Mesothelial cell of epicardium (in vitro differentiated cells): ENCODE data around the gene CARMIL3. TPM values are rescaled to one million over a fixed set of nuclear protein-coding genes. Genes with fewer than 3 reads are reported as not detected.

ENCODE experiments used
- DNase-seq, 2 experiments: peaks; one replicate each; pipeline ENCODE4 v3.0.0; 2021; ENCODE audit warnings: low spot score in 2 of 2; ENCODE audit not compliant: unreplicated experiment in 2 of 2
- H3K27ac Mint-ChIP-seq: 2 replicates; pipeline ENCODE4 v1.8.0; 2021; ENCODE audit warnings: mixed read lengths
- H3K27me3 Mint-ChIP-seq: 2 replicates; pipeline ENCODE4 v1.8.0; 2021; ENCODE audit warnings: low read depth, mixed read lengths
- H3K36me3 Mint-ChIP-seq: 2 replicates; pipeline ENCODE4 v1.8.0; 2021; ENCODE audit warnings: mixed read lengths
- H3K4me1 Mint-ChIP-seq: 2 replicates; pipeline ENCODE4 v1.8.0; 2021; ENCODE audit warnings: mixed read lengths
- H3K4me3 Mint-ChIP-seq: 2 replicates; pipeline ENCODE4 v1.8.0; 2021; ENCODE audit warnings: mild to moderate bottlenecking, moderate library complexity, mixed read lengths
- H3K9me3 Mint-ChIP-seq: 2 replicates; pipeline ENCODE4 v1.8.0; 2021; ENCODE audit warnings: mixed read lengths
- total RNA-seq: library from RNA; stranded (reverse); gene quantifications from 3 replicates; pipeline ENCODE4 v1.2.1, GENCODE V29; 2021
- TF ChIP-seq, protein P1 (sequence below): fragments of 200-600 bp; sonication (generic); IDR thresholded peaks from one replicate; pipeline ENCODE4 v1.5.0; 2021; ENCODE audit warnings: antibody characterized with exemption; ENCODE audit not compliant: unreplicated experiment

Gene CARMIL3
- total RNA-seq, 1 donor from 2014 or later: 1.1 TPM

DNA sequence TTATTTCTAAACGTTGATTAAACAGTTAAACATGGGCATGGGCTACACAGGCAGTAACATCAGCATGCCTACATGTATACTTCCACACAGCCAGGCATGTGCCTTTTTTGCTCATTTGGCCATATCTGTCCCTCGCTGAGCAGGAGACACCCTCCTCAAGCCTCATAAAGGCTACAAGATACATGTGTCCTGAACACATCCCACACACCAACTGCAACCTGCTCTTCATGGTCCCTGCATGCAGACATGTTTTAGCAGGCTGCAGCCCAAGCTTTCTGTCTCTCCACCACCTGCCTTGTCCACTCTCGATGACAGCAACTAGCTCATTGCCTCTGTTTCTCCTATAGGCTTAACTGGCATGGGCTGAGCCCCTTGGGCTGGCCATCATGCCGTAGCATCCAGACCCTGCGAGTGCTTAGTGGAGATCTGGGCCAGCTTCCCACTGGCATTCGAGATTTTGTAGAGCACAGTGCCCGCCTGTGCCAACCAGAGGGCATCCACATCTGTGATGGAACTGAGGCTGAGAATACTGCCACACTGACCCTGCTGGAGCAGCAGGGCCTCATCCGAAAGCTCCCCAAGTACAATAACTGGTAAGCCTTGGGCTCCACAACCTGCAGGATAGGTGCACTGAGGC, 44.9 kb downstream of the CARMIL3 start:
- Mint-ChIP-seq H3K9me3 (no peaks in the 10 kb centered on the region), H3K4me1 (peaks cover 20% of the 10 kb centered on the region), H3K36me3 (no peaks in the 10 kb centered on the region), H3K27me3 (no peaks in the 10 kb centered on the region), H3K27ac (no peak overlapping the region), H3K4me3 (no peak overlapping the region)
- TF ChIP-seq, protein P1, sequence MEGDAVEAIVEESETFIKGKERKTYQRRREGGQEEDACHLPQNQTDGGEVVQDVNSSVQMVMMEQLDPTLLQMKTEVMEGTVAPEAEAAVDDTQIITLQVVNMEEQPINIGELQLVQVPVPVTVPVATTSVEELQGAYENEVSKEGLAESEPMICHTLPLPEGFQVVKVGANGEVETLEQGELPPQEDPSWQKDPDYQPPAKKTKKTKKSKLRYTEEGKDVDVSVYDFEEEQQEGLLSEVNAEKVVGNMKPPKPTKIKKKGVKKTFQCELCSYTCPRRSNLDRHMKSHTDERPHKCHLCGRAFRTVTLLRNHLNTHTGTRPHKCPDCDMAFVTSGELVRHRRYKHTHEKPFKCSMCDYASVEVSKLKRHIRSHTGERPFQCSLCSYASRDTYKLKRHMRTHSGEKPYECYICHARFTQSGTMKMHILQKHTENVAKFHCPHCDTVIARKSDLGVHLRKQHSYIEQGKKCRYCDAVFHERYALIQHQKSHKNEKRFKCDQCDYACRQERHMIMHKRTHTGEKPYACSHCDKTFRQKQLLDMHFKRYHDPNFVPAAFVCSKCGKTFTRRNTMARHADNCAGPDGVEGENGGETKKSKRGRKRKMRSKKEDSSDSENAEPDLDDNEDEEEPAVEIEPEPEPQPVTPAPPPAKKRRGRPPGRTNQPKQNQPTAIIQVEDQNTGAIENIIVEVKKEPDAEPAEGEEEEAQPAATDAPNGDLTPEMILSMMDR: no peak
- DNase-seq: no peak

DNA sequence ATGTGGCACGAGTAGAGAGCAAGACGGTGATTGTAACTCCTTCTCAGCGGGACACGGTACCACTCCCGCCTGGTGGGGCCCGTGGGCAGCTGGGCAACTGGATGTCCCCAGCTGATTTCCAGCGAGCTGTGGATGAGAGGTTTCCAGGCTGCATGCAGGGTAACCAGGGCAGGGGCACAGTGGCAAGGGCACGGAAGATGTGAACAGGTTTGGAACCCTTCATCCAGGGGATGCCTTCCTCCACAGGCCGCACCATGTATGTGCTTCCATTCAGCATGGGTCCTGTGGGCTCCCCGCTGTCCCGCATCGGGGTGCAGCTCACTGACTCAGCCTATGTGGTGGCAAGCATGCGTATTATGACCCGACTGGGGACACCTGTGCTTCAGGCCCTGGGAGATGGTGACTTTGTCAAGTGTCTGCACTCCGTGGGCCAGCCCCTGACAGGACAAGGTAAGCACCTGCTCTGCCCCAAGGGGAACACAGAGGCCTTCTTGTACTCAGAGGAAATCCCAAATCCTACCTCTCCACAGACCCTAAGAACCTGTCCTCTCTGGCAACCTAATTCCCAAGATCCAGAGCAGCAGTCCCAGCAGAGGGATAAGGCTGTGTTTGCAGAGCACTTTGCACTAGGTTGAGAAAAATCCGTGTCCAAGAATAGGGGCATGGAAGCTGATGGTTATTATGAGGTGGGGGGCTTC, 46.6 kb downstream of the CARMIL3 start:
- no peaks in the 10 kb centered on the region for H3K27me3 Mint-ChIP-seq
- H3K27ac Mint-ChIP-seq: no peak overlapping the region
- peaks cover 9% of the 10 kb centered on the region for H3K36me3 Mint-ChIP-seq
- TF ChIP-seq, protein P1: no peak
- no peak overlapping the region for H3K4me3 Mint-ChIP-seq
- no peak for DNase-seq
- H3K9me3 Mint-ChIP-seq: no peaks in the 10 kb centered on the region
- H3K4me1 Mint-ChIP-seq: peaks cover 17% of the 10 kb centered on the region

DNA sequence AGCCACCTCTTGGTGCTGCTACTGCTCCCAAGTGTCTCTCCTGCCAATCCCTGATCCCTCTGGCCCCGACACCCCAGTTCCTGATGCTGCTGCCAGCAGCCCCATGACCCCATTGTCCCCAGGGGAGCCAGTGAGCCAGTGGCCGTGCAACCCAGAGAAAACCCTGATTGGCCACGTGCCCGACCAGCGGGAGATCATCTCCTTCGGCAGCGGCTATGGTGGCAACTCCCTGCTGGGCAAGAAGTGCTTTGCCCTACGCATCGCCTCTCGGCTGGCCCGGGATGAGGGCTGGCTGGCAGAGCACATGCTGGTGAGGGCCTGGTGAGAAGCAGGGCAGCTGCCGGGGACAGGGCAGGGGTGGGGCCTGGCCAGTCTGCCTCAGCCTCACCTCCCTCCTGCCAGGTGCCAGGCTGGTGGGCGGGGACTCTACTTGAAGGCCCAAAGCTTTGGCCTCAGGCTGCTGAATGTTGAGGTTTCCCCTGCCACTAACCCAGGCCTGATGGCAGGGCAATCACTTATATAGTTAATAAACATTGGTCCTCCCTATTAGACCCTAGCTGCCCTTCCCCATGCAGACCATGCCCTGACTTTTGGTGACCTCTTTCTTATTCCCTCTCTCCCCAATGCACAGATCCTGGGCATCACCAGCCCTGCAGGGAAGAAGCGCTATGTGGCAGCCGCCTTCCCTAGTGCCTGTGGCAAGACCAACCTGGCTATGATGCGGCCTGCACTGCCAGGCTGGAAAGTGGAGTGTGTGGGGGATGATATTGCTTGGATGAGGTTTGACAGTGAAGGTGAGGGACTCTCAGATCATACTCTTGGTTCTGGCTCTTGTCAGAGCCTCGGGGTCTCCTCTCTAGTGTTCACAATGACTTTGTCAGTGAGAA, 47.4 kb downstream of the CARMIL3 start:
- no peak overlapping the region for H3K27ac Mint-ChIP-seq
- H3K9me3 Mint-ChIP-seq: no peaks in the 10 kb centered on the region
- DNase-seq: no peak
- TF ChIP-seq, protein P1: no peak
- no peak overlapping the region for H3K4me3 Mint-ChIP-seq
- H3K4me1 Mint-ChIP-seq: peaks cover 13% of the 10 kb centered on the region
- no peaks in the 10 kb centered on the region for H3K27me3 Mint-ChIP-seq
- peaks cover 16% of the 10 kb centered on the region for H3K36me3 Mint-ChIP-seq

DNA sequence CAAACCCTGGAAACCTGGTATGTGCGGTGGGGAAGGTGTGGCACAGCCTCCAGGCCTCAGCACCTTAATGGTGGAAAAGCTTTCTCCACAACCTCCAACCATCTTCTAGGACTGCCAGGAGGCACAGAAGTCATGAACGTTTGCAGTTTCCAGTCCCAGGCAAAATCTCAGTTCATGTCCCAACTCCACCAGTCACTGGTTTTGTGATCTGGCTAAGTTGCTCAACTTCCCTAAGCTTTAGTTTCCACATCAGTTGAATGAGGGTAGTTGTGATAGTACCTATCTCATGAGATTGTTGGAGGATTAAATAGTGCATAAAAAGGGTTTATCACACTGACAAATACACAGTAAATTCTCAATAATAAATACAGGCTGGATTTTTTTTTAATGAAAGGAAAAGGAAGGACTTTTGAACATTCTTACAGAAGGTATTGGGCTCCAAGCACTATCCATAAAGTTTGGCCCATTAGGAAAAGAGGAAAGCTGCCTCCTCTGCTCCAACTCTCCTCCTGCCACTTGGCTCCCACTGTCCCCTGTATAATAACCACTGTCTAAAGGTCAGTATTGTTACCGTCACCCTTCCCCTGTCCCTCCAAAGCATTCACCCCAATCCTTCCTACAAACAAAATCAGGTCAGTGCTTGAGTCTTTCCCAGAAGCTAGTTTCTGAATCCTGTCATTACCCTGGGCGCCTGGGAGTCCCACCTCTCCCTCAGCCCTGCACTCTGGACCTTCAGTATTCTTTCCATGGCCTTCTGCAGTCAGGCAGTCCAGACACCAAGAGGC, 48.6 kb downstream of the CARMIL3 start:
- Mint-ChIP-seq H3K4me1 (peaks cover 5% of the 10 kb centered on the region), H3K9me3 (peaks cover 8% of the 10 kb centered on the region), H3K36me3 (peaks cover 19% of the 10 kb centered on the region), H3K27me3 (no peaks in the 10 kb centered on the region), H3K4me3 (no peak overlapping the region), H3K27ac (no peak overlapping the region)
- TF ChIP-seq, protein P1: no peak
- DNase-seq: no peak

DNA sequence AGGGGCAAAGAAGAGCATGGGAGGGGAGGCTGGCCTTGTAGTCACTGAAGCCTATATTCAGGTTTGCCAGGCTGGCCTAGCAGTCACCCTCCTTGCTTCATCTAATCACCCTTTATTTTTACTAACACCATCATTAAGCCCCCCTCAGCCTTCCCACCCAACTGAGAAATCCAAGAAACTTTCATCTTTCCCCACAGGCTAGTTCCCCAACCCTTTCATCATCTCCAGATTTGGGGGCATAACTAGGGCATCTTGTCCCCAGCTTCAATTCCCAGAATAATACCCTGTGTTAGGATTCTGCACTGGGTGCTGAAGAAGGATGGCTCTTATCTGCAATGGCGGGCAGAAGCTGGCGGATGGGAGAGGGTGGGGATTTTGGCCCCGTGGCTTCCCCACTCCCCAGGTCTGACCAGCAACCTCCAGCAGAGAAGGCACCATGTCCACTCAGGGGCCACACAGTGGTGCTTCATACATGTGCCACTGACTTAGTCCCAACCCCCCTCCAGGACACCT, 49.2 kb downstream of the CARMIL3 start:
- Mint-ChIP-seq H3K27ac (no peak overlapping the region), H3K36me3 (peaks cover 19% of the 10 kb centered on the region)
- TF ChIP-seq, protein P1: no peak

More for the DNA sequence above, 49.2 kb downstream of the CARMIL3 start:
- Mint-ChIP-seq H3K27me3 (no peaks in the 10 kb centered on the region), H3K9me3 (peaks cover 8% of the 10 kb centered on the region), H3K4me1 (no peaks in the 10 kb centered on the region), H3K4me3 (no peak overlapping the region)
- no peak for DNase-seq
